Stimulated activated CD8-positive, alpha-beta memory T cell treated with anti-CD3 and anti-CD28 coated beads, Interleukin-7, amount 100 ng/mL, for 1 hour (primary cell): ENCODE data around the gene FAM53C.
A peak's percentile ranks its signal among the peaks of the same experiment; 100 is the strongest.
"Not testable (repeated sequence)": the region's sequence is repeated elsewhere in the genome, so short reads cannot be mapped to it uniquely, and the experiment has no call there.

Experiments used
- DNase-seq, 2 donors: peaks; one replicate each; pipeline ENCODE4 v3.0.0-alpha.2; 2020; ENCODE audit warnings: low read depth in 2 of 2

FAM53C gene

DNA sequence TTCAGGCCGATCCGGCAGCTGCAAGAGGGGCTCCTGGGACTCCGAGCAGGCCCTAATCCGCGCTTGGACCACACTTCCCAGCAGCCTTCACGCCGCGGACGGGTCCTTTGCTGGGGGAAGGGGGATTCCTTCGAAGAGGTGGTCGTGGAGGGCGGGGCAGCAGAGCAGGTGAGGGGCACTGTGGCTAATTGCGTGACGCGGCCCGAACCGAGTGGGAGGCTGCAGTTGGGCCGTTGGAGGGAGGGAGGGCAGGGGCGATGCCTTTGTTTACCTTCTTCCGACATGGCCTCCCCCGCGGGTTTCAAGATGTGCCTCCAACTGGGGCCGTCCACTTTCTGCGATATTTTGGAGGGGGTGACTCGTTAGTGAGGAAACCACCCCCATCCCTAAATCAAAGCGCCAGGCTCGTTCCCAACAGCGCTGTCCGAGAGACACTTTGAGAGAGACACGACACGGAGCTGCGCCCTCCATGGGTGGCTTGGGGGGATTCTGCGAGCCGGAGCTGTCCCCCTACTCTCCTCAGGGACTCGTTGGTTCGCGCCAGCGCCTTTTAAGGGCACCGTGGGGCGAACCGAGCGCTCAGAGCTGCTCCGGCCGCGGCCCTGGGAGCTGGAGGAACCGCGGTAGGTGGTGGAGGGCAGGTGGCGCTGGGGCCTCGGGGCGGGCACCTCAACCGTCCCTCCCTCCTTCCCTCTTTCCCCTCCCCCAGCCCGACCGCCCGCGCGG is at the start of gene FAM53C:
Gene FAM53C (plus strand): TSS at position 582 of the 726 bp plus-strand sequence. CDS start 3,070 bp downstream, outside the sequence.
- peak; percentile 84 to 90 for DNase-seq

DNA sequence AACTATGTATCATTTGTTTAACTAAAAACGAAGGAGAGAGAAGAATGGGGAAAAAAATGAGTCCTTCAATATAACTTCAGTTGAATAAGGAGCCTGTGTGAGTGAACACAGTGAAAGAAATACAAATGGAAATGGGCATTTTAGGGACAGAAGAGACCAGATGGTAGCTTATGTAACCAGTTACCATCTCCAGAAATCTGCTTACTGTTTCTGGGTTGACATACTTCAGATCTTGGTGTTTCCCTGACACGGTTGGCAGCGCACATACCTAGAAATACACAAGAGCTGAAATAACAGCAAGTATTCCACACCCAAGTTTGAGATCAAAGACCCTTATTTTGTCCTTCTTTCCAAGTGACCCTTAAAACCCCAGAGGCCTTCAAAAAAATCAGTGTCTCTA is 48.8 kb upstream of the FAM53C start:
- DNase-seq, result no peak

DNA sequence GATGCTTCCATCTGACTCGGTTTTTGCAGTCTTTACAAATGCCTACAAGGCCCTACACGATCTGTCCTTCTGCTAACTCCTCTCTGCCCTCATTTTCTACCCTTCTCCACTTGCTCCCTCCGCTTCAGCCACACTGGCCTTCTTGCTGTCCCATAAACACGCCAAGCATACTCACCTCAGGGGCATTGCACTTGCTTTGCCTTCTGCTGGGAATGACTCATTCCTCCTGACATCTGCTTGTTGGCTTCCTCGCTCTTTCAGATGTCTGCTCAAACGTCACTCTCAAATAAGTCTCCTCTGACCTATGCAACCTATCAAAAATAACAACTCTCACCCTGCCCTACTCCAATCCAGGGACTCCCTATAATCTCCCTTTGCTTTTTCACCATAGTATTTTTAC is 34.7 kb upstream of the FAM53C start:
- no peak for DNase-seq

DNA sequence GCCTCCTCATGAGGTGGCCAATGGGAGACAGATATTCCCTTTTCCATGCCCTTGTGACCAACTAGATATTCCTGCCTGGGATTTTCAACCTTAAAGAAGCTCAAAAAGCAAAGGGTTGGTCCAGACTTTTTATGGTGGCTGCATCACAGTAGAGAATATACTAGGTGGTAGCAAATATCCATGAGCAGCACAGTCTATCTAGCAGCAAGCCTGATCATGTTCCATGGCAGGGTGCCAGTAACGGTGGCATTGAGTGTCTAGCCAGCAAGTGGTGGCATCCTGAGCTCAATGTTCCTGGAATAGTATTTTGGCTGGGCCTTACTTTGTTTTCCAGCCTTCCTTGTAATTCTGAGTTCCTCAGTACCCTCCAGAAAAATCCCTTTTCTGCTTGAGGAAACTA is 32.3 kb upstream of the FAM53C start:
- no peak for DNase-seq

DNA sequence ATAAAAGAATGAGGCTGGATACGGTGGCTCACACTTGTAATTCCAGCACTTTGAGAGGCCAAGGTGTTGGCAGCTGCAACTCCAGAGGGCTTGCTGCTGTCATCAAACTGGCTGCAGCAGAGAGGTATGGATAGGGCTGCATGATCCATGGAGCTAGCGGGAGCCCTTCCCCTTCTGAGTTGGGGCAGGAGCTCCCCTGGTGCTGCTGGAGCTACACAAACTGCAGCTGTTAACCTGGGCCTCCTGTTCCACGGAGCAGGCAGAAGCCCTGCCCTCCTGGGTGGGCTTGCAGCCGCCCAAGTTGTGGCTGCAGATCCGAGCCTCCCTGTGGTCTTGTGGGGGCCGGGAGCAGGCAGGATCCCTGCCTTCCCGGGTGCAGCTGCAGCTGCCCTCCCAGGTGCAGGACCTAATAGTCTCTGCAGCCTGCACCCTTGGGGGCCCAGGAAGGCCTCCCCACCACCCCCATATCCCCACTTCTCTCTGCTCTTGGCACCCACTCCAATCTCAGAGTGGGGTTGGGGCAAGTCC is 22.3 kb upstream of the FAM53C start:
- DNase-seq, result no peak

DNA sequence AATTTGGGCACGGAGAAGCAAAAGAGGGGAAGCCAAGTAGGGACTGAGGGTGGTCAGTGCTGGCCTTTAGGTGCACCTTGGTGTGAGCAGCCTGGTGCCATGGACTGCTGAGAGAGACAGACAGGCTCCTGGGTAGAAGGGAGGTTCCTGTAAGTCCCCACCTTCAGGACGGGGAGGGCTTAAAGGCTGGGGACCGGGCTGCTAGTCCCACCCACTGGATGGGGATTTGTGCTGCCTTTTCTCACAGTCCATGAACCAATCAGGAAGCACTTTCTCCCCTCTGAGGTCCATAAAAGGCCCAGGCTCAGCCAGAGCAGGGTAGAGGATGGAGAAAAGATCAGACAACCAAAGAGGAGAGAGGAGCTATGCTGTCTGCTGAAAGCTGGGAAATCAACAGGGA is 21.7 kb upstream of the FAM53C start:
- no peak for DNase-seq

DNA sequence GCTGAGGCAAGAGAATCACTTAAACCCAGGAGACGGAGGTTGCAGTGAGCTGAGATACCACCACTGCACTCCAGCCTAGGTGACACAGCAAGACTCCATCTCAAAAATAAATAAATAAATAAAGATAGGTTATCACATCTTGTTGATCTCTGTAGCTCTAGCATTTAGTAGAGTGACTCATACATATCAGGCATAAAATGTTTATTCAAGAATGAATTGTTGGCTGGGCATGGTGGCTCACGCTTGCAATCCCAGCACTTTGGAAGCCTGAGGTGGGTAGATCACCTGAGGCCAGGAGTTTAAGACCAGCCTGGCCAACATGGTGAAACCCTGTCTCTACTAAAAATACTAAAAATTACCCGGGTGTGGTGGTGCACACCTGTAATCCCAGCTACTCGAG is 19.9 kb upstream of the FAM53C start:
- DNase-seq, result not testable (repeated sequence)

DNA sequence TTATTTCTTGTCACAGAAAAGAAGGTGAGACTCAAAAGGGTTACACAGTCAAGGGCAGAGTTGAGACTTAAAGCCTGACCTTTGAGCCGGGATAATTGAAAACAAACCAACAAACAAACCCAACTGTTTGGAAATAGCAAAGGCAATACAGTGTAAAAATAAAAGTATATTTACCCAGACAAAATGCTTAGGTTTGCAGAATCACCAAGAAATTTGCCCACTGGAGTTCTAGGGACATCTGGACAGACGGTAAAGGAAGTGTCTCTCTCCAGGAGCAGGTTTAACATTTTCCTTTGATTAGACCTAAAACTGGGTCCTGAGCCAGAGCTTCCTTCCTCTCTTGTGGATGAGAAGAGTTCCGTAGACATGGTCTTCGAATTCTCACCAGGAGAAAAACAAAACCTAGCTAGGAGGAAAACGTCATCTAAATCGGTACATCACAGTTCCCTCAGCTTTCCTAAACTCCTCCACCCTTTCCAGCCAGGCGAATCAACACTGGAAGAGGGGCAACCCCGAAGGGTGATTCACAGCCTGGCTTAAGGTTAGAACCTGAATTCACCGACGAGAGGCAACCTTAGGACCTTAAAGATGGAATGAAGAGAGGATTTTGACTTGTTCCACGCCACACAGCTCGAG is 7.1 kb upstream of the FAM53C start:
- no peak for DNase-seq

DNA sequence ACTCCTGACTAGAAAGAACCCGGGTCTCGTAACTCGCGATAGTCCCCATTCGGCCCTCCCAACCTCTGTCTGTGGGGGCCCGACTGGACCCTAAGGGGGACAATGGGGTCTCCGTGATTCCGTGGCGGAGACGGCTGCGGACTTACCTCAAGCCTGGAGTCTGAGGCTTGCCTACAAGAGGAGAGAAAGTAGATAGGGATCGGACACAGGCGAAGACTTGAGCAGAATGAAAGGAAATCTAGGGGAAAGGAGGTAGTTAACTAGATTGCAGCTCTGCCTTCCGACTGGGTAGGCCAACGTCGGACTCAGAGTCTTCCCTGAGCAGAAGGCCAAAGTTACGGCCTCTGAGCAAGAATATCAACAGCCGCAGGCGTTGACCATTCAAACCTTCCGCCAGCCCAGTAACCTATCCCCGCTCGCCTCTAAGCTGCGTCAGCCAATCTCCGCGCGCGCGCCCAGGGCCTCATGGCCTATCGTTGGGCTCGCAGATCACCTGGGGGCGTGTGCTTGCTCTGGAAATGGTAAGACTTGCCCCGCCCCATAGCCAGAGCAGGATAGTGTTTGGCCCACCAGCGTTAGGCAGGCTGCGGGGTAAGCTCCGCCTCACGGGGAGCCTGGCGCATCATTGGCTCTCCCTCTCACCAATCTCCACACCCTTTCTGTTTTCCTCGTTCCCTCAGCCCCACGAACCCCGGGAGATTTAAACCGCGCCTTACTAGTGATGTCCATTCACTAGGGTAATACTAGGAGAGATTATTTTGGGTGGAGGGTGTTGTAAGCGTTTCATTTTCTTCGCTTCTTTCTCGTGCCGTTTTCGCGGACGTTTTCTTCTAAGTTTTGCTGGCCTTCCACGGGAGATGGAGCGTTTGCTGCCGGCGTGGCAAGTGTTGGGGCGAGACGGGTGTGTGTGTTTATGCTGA is 6.4 kb upstream of the FAM53C start, which contains the start of gene CDC25C:
Gene CDC25C (minus strand): TSS at position 356 of the 920 bp plus-strand sequence. CDS start 624 bp downstream, outside the sequence.
- DNase-seq, result peak; percentile 88 to 89

DNA sequence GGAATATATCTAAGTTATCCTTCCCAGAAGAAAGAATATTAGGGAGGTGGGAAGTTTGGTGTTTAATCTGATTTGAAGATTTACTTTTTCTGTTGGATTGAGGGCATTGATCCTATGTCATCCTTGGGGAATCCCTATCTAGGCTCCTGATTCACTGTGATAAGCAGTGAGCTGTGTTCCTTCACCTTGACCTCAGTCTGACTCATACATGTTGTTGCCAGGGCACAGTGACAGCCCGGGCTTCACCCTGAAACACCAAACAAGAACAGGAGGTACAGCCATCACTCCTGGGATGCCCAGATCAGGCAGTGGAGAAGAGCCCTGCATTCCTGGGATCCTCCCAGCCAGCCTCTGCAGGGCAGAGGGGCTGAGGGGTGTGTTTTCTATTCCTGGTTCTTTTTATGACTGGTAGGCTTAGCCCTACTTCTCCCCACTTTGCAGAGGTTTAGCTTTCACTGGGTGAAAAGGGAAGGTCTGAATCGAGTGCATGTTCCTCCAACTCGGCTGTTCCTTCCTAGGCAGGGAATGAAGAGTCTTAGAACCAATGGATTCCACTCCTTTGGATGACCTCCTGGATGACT is 3.1 kb upstream of the FAM53C start:
- DNase-seq, result no peak

DNA sequence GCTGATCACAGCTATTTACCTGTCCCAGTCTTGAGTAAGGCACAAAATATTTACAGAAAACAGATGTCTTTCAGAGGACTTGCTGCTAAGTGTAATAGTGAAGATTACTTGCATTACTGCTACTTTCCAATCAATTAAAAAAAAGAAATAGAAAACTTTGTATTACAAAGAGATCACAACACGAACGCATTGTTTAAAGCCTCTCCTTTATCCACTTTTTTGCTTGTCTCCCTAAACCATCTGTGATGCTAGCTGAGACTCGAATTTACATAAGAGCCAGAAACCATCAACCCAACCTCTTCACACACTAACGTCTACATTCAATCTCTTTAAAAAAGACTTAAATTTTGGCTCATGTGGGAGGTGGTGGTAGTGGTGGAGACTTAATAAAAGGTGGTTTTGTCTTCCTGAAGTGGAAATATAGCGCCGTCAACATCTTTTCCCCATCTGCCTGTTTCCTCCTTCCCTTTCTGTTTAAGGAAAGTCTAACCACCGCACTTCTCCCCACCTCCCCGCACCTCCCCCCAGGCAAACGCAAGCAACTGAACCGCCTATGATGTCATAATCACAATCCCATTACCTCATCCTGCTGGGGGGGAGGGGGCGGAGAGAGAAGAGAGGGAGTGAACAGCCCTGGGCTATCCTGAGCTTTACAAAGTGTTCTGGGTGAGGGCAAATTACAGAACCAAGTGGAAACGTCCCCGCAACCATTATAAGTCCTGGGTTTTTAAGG is 948 bp upstream of the FAM53C start:
- DNase-seq, result no peak

DNA sequence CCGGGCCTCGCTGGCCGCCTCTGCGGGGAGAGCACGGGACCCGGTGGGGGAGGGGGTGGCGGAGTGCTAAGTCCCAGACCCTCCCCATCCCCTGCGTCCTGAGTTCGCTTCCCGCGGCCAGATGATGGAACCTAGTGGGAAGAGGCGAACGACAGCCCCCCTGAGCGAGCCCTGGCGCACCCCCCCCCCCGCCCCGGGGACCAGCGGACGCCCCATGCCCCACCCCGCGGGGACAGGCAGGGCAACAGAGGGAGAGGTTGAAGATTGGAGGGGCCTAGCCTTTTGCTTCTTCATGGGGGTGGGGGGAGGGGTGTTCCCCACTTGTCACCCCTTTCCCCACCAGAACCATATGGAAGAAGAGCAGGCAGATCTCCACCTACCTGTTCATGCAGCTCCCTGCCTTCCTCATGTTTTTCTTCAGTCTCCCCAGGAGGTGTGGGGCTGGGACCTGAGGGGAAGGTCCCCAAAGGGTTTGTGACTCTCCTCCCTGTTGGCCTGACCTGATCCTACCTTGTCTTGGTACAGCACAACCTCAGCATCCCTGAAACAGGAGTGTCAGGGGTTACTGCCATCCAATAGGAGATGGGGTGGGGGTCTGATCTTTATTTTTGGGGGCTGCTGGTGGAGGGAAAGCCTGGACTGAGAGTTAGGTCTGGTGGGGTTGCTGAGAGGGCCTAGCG is 485 bp downstream of the FAM53C start:
- DNase-seq, result no peak

DNA sequence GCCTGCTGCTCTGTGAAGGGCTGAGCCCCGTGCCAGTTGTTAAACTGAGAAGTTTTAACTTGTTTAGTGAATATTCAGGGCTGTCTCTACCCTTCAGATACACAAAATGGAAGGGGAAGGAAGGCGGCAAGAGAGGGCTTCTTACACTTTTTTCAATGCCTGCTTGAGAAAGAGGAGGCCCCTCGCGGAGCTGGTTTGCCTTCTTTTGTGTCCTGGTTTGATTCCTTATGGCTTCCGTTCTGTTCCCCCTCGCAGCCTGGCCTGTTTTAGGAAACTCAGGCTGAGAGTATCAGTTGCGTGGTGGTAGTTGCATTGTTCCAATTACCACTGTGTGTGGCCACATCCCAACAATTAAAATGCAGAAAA is 1.0 kb downstream of the FAM53C start:
- no peak for DNase-seq

DNA sequence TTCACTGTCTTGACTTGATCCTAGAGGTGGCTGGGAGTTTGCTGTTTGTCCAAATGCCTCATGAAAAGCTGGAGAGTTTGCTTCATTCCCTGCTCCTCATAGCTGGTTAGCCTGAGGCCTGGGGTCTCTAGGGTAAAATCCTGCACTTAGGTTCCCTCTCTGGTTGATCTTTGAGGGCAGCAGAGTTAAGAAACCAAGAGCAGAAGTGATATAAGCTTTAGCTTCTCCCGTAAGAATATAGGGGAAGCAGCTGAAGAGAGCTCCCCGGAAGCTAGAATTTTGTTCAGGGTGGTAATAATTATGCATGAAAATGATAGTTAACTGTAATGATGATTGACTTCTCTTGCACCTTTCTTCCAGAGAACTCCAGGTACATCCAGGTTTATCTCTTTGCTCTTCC is 1.4 kb downstream of the FAM53C start:
- no peak for DNase-seq

DNA sequence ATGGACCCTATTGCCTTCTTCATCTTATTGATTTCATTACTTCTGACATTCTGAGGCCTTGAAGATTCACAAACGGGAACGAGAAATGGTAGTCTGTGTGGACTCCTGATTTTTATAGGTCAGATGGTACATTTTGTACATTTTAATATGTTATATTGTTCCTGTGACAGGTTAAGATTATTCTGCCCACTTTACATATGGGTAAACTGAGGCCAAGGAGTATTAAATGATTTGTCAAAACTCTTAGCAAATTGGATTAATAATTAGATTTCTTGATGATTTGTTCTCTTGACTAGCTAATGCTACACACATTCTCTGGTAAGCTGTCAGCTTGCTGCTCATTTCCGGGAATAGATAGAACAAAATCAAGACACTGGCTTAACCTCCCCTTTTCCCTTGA is 1.9 kb downstream of the FAM53C start:
- DNase-seq, result no peak

DNA sequence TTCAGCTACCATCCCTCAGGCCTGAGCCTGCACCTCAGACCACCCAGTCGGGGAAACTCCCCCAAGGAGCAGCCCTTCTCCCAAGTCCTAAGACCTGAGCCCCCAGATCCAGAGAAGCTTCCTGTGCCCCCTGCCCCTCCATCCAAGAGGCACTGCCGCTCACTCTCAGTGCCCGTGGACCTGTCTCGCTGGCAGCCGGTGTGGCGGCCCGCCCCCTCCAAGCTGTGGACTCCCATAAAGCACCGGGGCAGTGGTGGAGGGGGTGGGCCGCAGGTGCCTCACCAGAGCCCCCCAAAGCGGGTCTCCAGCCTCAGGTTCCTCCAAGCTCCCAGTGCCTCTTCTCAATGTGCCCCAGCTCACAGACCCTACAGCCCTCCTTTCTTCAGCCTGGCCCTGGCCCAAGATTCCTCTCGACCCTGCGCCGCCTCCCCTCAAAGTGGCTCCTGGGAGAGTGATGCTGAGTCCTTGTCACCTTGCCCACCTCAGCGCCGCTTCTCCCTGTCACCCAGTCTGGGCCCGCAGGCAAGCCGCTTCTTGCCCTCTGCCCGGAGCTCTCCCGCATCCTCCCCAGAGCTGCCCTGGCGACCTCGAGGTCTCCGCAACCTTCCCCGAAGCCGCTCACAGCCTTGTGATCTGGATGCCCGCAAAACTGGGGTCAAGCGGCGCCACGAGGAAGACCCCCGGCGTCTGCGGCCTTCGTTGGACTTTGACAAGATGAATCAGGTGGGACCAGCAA is 7.0 kb downstream of the FAM53C start:
- no peak for DNase-seq

DNA sequence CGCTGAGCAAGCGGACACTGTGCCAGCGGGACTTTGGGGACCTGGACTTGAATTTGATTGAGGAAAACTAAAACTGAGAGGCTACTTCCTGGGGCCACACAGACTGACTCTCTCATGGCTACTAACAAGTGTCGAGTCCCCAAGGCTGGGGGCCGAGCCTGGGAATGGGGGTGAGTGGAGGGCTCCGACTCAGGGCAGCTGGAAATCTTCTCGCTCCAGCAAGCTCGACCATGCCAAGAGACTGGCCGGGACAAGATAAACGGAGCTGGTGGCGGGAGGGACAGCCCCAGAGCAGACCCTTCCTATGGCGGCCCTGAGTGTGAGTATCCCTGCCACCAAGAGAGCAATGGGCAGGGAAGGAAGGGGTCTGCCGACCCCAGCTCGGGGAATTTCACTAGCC is 8.8 kb downstream of the FAM53C start:
- DNase-seq, result no peak

DNA sequence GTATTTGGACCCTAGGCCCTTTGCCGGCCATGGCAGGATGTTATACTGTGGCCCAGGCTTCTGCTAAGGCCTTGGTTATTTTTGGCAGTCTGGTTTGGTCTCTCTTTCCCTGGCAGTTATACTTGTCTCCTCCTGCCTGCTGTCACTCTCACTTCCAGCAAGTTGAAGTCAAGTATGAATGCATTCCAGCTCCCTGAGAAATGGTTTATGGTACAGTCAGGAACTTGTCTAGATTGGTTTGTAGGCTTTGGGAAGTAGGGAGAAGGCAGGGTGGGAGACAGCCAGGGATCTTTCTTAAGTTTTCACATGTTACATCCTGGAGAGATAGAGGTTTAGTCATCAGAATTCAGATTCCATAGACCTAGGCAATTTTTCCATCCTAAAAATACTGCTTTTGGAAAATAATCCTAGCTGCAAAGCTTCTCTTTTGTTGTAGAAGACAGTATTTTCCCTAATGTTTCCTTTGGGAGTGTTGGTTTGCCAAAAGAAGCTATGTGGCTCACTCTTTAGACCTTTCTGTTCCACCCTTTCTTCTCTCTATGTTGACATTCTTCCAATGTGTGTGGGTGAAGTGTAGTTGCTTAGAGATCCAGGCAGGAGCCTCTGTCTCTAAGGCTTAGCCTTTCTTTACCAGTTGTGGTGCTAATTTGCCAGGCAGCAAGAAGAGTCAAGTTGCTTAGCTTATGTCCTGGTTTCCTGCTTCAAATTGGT is 11.9 kb downstream of the FAM53C start:
- no peak for DNase-seq

DNA sequence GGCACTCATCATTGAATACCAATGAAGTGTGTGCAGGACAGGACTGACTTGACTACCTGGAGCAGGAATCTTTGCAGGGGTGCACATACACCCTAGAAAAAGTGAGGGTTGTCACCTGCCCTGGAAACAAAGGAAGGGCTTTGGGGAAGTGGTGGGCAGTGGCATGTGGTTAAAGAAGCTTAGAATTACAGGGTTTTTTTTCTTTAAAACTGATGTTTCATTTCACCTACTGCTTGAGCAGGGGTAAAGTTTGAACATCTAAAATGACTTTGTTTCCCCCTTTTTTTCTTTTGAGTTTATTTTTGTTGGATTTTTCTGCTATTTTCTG is 12.5 kb downstream of the FAM53C start:
- DNase-seq, result no peak
